ENCODE measurements around the gene PSMB5. TPM values are rescaled to one million over a fixed set of nuclear protein-coding genes. Genes with fewer than 3 reads are reported as not detected.

Gene PSMB5
- total RNA-seq, 1 experiment from 2014 or later: 224 TPM

DNA sequence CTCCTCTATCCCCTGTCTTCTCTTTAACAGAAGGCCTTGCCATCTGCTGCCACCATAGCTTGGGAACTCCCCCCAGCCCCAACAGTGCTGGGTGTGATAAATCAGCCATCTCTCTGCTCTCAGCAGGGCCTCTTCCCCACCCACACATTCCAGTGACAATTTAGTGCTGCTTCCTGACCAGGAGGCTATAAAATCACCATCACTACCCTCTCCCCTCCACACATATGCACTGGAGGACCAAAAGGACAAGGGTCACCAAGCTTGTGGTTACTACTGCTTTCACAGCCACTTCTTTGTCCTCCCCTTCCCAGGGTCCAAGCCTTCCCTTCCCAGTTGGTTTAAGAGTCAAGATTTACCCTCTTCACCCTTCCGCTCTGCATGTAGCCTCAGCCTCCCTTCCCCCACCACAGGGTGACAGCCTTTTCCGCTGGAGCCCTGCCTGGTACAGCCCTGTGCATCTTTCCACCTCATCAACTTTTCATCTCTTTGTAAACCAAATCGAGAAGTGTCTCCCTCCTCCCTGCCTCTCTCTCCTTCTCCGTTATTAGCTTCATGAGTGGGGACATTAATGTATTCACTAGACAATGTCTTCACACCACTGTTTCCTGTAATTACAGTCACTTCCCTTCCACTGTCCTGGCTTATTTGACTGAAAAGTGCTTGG lies 9.4 kb downstream of the PSMB5 start (continued):
- TF ChIP-seq, protein P1, sequence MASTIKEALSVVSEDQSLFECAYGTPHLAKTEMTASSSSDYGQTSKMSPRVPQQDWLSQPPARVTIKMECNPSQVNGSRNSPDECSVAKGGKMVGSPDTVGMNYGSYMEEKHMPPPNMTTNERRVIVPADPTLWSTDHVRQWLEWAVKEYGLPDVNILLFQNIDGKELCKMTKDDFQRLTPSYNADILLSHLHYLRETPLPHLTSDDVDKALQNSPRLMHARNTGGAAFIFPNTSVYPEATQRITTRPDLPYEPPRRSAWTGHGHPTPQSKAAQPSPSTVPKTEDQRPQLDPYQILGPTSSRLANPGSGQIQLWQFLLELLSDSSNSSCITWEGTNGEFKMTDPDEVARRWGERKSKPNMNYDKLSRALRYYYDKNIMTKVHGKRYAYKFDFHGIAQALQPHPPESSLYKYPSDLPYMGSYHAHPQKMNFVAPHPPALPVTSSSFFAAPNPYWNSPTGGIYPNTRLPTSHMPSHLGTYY (CRISPR knock-in tag; IDR thresholded peaks at IDR 0.05): no peak
- TF ChIP-seq, protein P2, sequence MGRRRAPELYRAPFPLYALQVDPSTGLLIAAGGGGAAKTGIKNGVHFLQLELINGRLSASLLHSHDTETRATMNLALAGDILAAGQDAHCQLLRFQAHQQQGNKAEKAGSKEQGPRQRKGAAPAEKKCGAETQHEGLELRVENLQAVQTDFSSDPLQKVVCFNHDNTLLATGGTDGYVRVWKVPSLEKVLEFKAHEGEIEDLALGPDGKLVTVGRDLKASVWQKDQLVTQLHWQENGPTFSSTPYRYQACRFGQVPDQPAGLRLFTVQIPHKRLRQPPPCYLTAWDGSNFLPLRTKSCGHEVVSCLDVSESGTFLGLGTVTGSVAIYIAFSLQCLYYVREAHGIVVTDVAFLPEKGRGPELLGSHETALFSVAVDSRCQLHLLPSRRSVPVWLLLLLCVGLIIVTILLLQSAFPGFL (CRISPR knock-in tag; IDR thresholded peaks at IDR 0.05; ENCODE audit: borderline replicate concordance): no peak
- TF ChIP-seq NR3C1 (CRISPR knock-in tag; conservative IDR thresholded peaks at IDR 0.05; ENCODE audit: low read depth): no peak

DNA sequence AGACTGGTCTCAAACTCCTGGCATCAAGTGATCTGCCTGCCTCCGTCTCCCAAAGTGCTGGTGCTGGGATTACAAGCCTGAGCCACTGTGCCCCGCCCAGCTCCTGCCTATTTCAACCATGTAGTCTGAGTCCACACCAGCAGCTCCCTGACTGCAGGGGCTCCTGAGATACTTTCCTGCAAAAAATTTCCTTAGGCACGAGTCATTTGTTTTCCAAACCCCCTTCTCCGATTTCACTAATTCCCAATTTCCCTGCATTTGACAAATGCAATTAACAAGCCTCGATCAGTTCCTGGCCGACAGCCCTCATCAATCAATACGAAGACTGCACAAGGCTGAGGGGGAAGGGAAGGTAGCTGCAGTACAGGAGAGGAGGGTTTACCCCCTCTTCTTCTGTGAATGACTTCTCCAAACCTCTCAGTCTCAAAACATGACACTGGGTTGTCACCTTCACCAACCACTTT lies 10.1 kb downstream of the PSMB5 start:
- no peak for ATAC-seq
- Mint-ChIP-seq H3K4me3 (no peak overlapping the region), H3K27ac (peak overlapping the region; percentile 78; the same call in 1 of the 2 replicates), H3K36me3 (peaks cover 37% of the 10 kb centered on the region), H3K4me1 (peaks cover 19% of the 10 kb centered on the region), H3K27me3 (ENCODE audit: low read depth) (no peaks in the 10 kb centered on the region), H3K9me3 (no peaks in the 10 kb centered on the region)
- no peak for DNase-seq (ENCODE audit: low spot score)
- TF ChIP-seq GRHL2 (CRISPR knock-in tag; IDR thresholded peaks at IDR 0.05; ENCODE audit: insufficient replicate concordance, severe bottlenecking): no peak
- no peak for TF ChIP-seq NR3C1 (CRISPR knock-in tag; conservative IDR thresholded peaks at IDR 0.05; ENCODE audit: low read depth)
- TF ChIP-seq TEAD1 (CRISPR knock-in tag; IDR thresholded peaks at IDR 0.05): no peak
- TF ChIP-seq FOXP1 (CRISPR knock-in tag; IDR thresholded peaks at IDR 0.05; ENCODE audit: borderline replicate concordance): no peak
- no peak for TF ChIP-seq IRF2 (CRISPR knock-in tag; IDR thresholded peaks at IDR 0.05; ENCODE audit: borderline replicate concordance, low read depth)
- CTCF ChIA-PET: interaction anchor here (0.7 to 3.9 kb wide), 9 partner anchors 13 to 70 kb away, joined by 3 to 24 read pairs (median 6); partner anchors contain the start of genes ACIN1 and PSMB11
- POLR2A ChIA-PET: interaction anchor here (0.7 kb wide), 1 partner anchor 483 kb away, joined by 5 read pairs; no protein-coding TSS in a partner anchor

DNA sequence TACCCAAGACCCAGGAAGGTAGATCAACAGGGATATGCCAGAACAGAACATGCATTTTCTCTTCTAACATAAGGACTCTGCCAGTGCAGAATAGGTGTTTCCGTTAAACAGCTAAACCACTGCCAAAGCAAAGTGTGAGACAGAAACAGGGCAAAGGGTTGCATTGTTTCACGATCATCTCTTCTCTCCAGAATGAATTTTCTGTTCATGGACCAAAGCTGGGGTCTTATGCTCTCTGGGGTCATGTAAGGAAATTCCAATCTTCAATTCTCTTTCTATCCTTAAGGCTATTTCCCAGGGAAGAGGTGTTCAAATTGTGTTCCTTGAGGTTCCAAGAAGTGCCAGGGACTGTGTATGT lies 10.9 kb downstream of the PSMB5 start:
- no peaks in the 10 kb centered on the region for H3K9me3 Mint-ChIP-seq
- DNase-seq (ENCODE audit: low spot score) (no peak), ATAC-seq (no peak)
- H3K27ac Mint-ChIP-seq: no peak overlapping the region; the same call in 1 of the 2 replicates
- H3K27me3 Mint-ChIP-seq (ENCODE audit: low read depth): no peaks in the 10 kb centered on the region
- peaks cover 29% of the 10 kb centered on the region for H3K36me3 Mint-ChIP-seq
- CTCF ChIA-PET: interaction anchor here (0.7 to 3.9 kb wide), 11 partner anchors 17 to 123 kb away, joined by 3 to 24 read pairs (median 5); partner anchors contain the start of genes ACIN1 and PSMB11
- POLR2A ChIA-PET: interaction anchor here (1.2 kb wide), 1 partner anchor 29 kb away, joined by 4 read pairs; no protein-coding TSS in a partner anchor
- peaks cover 16% of the 10 kb centered on the region for H3K4me1 Mint-ChIP-seq
- no peak overlapping the region for H3K4me3 Mint-ChIP-seq
- TF ChIP-seq JUN (CRISPR knock-in tag; IDR thresholded peaks at IDR 0.05) (no peak), JAZF1 (CRISPR knock-in tag; IDR thresholded peaks at IDR 0.05) (no peak), FOXK1 (CRISPR knock-in tag; IDR thresholded peaks at IDR 0.05) (no peak)
- TF ChIP-seq, protein P3, sequence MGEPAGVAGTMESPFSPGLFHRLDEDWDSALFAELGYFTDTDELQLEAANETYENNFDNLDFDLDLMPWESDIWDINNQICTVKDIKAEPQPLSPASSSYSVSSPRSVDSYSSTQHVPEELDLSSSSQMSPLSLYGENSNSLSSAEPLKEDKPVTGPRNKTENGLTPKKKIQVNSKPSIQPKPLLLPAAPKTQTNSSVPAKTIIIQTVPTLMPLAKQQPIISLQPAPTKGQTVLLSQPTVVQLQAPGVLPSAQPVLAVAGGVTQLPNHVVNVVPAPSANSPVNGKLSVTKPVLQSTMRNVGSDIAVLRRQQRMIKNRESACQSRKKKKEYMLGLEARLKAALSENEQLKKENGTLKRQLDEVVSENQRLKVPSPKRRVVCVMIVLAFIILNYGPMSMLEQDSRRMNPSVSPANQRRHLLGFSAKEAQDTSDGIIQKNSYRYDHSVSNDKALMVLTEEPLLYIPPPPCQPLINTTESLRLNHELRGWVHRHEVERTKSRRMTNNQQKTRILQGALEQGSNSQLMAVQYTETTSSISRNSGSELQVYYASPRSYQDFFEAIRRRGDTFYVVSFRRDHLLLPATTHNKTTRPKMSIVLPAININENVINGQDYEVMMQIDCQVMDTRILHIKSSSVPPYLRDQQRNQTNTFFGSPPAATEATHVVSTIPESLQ (CRISPR knock-in tag; IDR thresholded peaks at IDR 0.05): no peak
- TF ChIP-seq, protein P4, sequence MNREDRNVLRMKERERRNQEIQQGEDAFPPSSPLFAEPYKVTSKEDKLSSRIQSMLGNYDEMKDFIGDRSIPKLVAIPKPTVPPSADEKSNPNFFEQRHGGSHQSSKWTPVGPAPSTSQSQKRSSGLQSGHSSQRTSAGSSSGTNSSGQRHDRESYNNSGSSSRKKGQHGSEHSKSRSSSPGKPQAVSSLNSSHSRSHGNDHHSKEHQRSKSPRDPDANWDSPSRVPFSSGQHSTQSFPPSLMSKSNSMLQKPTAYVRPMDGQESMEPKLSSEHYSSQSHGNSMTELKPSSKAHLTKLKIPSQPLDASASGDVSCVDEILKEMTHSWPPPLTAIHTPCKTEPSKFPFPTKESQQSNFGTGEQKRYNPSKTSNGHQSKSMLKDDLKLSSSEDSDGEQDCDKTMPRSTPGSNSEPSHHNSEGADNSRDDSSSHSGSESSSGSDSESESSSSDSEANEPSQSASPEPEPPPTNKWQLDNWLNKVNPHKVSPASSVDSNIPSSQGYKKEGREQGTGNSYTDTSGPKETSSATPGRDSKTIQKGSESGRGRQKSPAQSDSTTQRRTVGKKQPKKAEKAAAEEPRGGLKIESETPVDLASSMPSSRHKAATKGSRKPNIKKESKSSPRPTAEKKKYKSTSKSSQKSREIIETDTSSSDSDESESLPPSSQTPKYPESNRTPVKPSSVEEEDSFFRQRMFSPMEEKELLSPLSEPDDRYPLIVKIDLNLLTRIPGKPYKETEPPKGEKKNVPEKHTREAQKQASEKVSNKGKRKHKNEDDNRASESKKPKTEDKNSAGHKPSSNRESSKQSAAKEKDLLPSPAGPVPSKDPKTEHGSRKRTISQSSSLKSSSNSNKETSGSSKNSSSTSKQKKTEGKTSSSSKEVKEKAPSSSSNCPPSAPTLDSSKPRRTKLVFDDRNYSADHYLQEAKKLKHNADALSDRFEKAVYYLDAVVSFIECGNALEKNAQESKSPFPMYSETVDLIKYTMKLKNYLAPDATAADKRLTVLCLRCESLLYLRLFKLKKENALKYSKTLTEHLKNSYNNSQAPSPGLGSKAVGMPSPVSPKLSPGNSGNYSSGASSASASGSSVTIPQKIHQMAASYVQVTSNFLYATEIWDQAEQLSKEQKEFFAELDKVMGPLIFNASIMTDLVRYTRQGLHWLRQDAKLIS (CRISPR knock-in tag; IDR thresholded peaks at IDR 0.05; ENCODE audit: borderline replicate concordance): no peak
- TF ChIP-seq, protein P5, sequence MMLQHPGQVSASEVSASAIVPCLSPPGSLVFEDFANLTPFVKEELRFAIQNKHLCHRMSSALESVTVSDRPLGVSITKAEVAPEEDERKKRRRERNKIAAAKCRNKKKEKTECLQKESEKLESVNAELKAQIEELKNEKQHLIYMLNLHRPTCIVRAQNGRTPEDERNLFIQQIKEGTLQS (CRISPR knock-in tag; conservative IDR thresholded peaks at IDR 0.05): no peak
- TF ChIP-seq, protein P6, sequence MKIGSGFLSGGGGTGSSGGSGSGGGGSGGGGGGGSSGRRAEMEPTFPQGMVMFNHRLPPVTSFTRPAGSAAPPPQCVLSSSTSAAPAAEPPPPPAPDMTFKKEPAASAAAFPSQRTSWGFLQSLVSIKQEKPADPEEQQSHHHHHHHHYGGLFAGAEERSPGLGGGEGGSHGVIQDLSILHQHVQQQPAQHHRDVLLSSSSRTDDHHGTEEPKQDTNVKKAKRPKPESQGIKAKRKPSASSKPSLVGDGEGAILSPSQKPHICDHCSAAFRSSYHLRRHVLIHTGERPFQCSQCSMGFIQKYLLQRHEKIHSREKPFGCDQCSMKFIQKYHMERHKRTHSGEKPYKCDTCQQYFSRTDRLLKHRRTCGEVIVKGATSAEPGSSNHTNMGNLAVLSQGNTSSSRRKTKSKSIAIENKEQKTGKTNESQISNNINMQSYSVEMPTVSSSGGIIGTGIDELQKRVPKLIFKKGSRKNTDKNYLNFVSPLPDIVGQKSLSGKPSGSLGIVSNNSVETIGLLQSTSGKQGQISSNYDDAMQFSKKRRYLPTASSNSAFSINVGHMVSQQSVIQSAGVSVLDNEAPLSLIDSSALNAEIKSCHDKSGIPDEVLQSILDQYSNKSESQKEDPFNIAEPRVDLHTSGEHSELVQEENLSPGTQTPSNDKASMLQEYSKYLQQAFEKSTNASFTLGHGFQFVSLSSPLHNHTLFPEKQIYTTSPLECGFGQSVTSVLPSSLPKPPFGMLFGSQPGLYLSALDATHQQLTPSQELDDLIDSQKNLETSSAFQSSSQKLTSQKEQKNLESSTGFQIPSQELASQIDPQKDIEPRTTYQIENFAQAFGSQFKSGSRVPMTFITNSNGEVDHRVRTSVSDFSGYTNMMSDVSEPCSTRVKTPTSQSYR (CRISPR knock-in tag; IDR thresholded peaks at IDR 0.05): no peak
